ENCODE measurements around the gene HECTD2.

GRCh38 chr10:91366704-91367103, 43.4 kb upstream of the HECTD2 start:
- TF ChIP-seq, protein P1, sequence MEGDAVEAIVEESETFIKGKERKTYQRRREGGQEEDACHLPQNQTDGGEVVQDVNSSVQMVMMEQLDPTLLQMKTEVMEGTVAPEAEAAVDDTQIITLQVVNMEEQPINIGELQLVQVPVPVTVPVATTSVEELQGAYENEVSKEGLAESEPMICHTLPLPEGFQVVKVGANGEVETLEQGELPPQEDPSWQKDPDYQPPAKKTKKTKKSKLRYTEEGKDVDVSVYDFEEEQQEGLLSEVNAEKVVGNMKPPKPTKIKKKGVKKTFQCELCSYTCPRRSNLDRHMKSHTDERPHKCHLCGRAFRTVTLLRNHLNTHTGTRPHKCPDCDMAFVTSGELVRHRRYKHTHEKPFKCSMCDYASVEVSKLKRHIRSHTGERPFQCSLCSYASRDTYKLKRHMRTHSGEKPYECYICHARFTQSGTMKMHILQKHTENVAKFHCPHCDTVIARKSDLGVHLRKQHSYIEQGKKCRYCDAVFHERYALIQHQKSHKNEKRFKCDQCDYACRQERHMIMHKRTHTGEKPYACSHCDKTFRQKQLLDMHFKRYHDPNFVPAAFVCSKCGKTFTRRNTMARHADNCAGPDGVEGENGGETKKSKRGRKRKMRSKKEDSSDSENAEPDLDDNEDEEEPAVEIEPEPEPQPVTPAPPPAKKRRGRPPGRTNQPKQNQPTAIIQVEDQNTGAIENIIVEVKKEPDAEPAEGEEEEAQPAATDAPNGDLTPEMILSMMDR (conservative IDR thresholded peaks at IDR 0.05 in 1 of 2, IDR thresholded peaks at IDR 0.05 in 1 of 2; ENCODE audit: extremely low read depth in 1 of 2, insufficient read depth in 1 of 2, low read depth in 1 of 2, low read length in 2 of 2) = no peak
- no peak for TF ChIP-seq EZH2 (IDR thresholded peaks at IDR 0.05; ENCODE audit: borderline replicate concordance, low read length)
